RPMI8226 (cell line): ENCODE measurements around the gene KIAA0825.
"Not testable (repeated sequence)": the region's sequence is repeated elsewhere in the genome, so short reads cannot be mapped to it uniquely, and the experiment has no call there.

Source experiments
- DNase-seq: peaks from one replicate; pipeline ENCODE4 v3.0.0-alpha.2; 2015

Gene KIAA0825

GRCh38 chr5:94240134-94240533 lies 378.3 kb downstream of the KIAA0825 start:
- no peak for DNase-seq

- no peak for DNase-seq
These were observed 379.1 kb downstream of the KIAA0825 start for GRCh38 chr5:94239266-94239665.

GRCh38 chr5:94234987-94235386 lies 383.4 kb downstream of the KIAA0825 start:
- DNase-seq, result no peak

- no peak for DNase-seq
These were observed 389.6 kb downstream of the KIAA0825 start for GRCh38 chr5:94228791-94229190.

- no peak for DNase-seq
These were observed 395.2 kb downstream of the KIAA0825 start for GRCh38 chr5:94223235-94223634.

GRCh38 chr5:94218374-94218773 lies 400.0 kb downstream of the KIAA0825 start:
- DNase-seq, result no peak

GRCh38 chr5:94217745-94218144 lies 400.7 kb downstream of the KIAA0825 start:
- no peak for DNase-seq

GRCh38 chr5:94217216-94217615 lies 401.2 kb downstream of the KIAA0825 start:
- no peak for DNase-seq

- DNase-seq, result no peak
These were observed 405.9 kb downstream of the KIAA0825 start for GRCh38 chr5:94212476-94212875.

- no peak for DNase-seq
These were observed 408.5 kb downstream of the KIAA0825 start for GRCh38 chr5:94209774-94210355.

- no peak for DNase-seq
These were observed 409.1 kb downstream of the KIAA0825 start for GRCh38 chr5:94209272-94209671.

- no peak for DNase-seq
These were observed 418.8 kb downstream of the KIAA0825 start for GRCh38 chr5:94199566-94199965.

- DNase-seq, result no peak
These were observed 420.4 kb downstream of the KIAA0825 start for GRCh38 chr5:94197970-94198369.

GRCh38 chr5:94196953-94197352 lies 421.5 kb downstream of the KIAA0825 start:
- DNase-seq, result no peak

- no peak for DNase-seq
These were observed 425.6 kb downstream of the KIAA0825 start for GRCh38 chr5:94192658-94193391.

GRCh38 chr5:94191604-94192003 lies 426.8 kb downstream of the KIAA0825 start:
- no peak for DNase-seq

- DNase-seq, result no peak
These were observed 429.7 kb downstream of the KIAA0825 start for GRCh38 chr5:94188725-94189124.

- DNase-seq, result no peak
These were observed 433.5 kb downstream of the KIAA0825 start for GRCh38 chr5:94184870-94185269.

- DNase-seq, result no peak
These were observed 436.5 kb downstream of the KIAA0825 start for GRCh38 chr5:94181895-94182294.

- no peak for DNase-seq
These were observed 437.6 kb downstream of the KIAA0825 start for GRCh38 chr5:94180761-94181160.

- DNase-seq, result no peak
These were observed 442.5 kb downstream of the KIAA0825 start for GRCh38 chr5:94175912-94176311.

- DNase-seq, result no peak
These were observed 443.5 kb downstream of the KIAA0825 start for GRCh38 chr5:94174748-94175411.

GRCh38 chr5:94173100-94173499 lies 445.3 kb downstream of the KIAA0825 start:
- DNase-seq, result no peak

GRCh38 chr5:94171070-94171469 lies 447.3 kb downstream of the KIAA0825 start:
- DNase-seq, result not testable (repeated sequence)
